C4-2B (cell line): ENCODE data around the gene KYNU.
"Not testable (repeated sequence)": the region's sequence is repeated elsewhere in the genome, so short reads cannot be mapped to it uniquely, and the experiment has no call there.

ENCODE experiments used
- H3K27ac ChIP-seq: fragments of 450-650 bp; 2 replicates; pipeline ENCODE4 v1.5.1; 2017
- CTCF ChIP-seq: fragments of 450-650 bp; conservative IDR thresholded peaks from 2 replicates; pipeline ENCODE4 v1.5.1; 2017; ENCODE audit warnings: mild to moderate bottlenecking
- ZFX ChIP-seq: fragments of 450-650 bp; IDR thresholded peaks from 2 replicates; pipeline ENCODE4 v1.6.1; 2017

The KYNU gene

GRCh38 chr2:142940606-142941223, 63.3 kb downstream of the KYNU start:
- TF ChIP-seq ZFX (no peak), CTCF (no peak)
- H3K27ac ChIP-seq = no peak overlapping the region

GRCh38 chr2:142942690-142943089, 65.2 kb downstream of the KYNU start:
- no peak overlapping the region for H3K27ac ChIP-seq
- TF ChIP-seq CTCF (no peak), ZFX (no peak)

- no peak for TF ChIP-seq CTCF
- no peak for TF ChIP-seq ZFX
- no peak overlapping the region for H3K27ac ChIP-seq
Measured at GRCh38 chr2:142944264-142944663, 66.8 kb downstream of the KYNU start.

GRCh38 chr2:142944721-142945120, 67.3 kb downstream of the KYNU start:
- H3K27ac ChIP-seq = no peak overlapping the region
- TF ChIP-seq CTCF (no peak), ZFX (no peak)

GRCh38 chr2:142946941-142947340, 69.5 kb downstream of the KYNU start:
- no peak overlapping the region for H3K27ac ChIP-seq
- TF ChIP-seq ZFX = no peak
- TF ChIP-seq CTCF = no peak

- H3K27ac ChIP-seq = not testable (repeated sequence)
Measured at GRCh38 chr2:142948723-142949122, 71.3 kb downstream of the KYNU start.

- H3K27ac ChIP-seq = not testable (repeated sequence)
Measured at GRCh38 chr2:142950323-142950722, 72.9 kb downstream of the KYNU start.

GRCh38 chr2:142951190-142952007, 73.9 kb downstream of the KYNU start:
- H3K27ac ChIP-seq = no peak overlapping the region
- TF ChIP-seq ZFX (no peak), CTCF (no peak)
